ENCODE measurements around the gene VAT1L.

VAT1L gene

GRCh38 chr16:77874347-77874746 is 86.0 kb downstream of the VAT1L start:
- no peak for DNase-seq

GRCh38 chr16:77876776-77877175 is 88.4 kb downstream of the VAT1L start:
- no peak for DNase-seq

GRCh38 chr16:77877712-77878347 is 89.5 kb downstream of the VAT1L start:
- no peak for DNase-seq

GRCh38 chr16:77881355-77882030 is 93.1 kb downstream of the VAT1L start:
- DNase-seq: no peak

- DNase-seq: no peak
Measured at GRCh38 chr16:77882358-77882757, 94.0 kb downstream of the VAT1L start.

GRCh38 chr16:77885571-77886295 is 97.4 kb downstream of the VAT1L start:
- DNase-seq: no peak

- no peak for DNase-seq
Measured at GRCh38 chr16:77888871-77889270, 100.5 kb downstream of the VAT1L start.

GRCh38 chr16:77890075-77890474 is 101.7 kb downstream of the VAT1L start:
- no peak for DNase-seq

GRCh38 chr16:77894162-77894561 is 105.8 kb downstream of the VAT1L start:
- DNase-seq: no peak

GRCh38 chr16:77895962-77896361 is 107.6 kb downstream of the VAT1L start:
- no peak for DNase-seq

GRCh38 chr16:77896415-77897128 is 108.2 kb downstream of the VAT1L start:
- DNase-seq: no peak

- DNase-seq: no peak
Measured at GRCh38 chr16:77897129-77897437, 108.7 kb downstream of the VAT1L start.

GRCh38 chr16:77897831-77898605 is 109.7 kb downstream of the VAT1L start:
- no peak for DNase-seq

GRCh38 chr16:77898671-77899211 is 110.4 kb downstream of the VAT1L start:
- DNase-seq: no peak

- DNase-seq: no peak
Measured at GRCh38 chr16:77899416-77899815, 111.1 kb downstream of the VAT1L start.

- DNase-seq: no peak
Measured at GRCh38 chr16:77905374-77905920, 117.1 kb downstream of the VAT1L start.

- no peak for DNase-seq
Measured at GRCh38 chr16:77910021-77910420, 121.7 kb downstream of the VAT1L start.

- no peak for DNase-seq
Measured at GRCh38 chr16:77912617-77913016, 124.3 kb downstream of the VAT1L start.

GRCh38 chr16:77913738-77914253 is 125.4 kb downstream of the VAT1L start:
- DNase-seq: no peak

GRCh38 chr16:77916111-77916510 is 127.7 kb downstream of the VAT1L start:
- no peak for DNase-seq

GRCh38 chr16:77917971-77918370 is 129.6 kb downstream of the VAT1L start:
- no peak for DNase-seq
